ENCODE data around the gene GLB1L3. TPM values are rescaled to one million over a fixed set of nuclear protein-coding genes. Genes with fewer than 3 reads are reported as not detected.

Gene GLB1L3
- total and polyA plus RNA-seq, 2 experiments from 2014 or later, result 0.17 TPM; not detected in 1

DNA sequence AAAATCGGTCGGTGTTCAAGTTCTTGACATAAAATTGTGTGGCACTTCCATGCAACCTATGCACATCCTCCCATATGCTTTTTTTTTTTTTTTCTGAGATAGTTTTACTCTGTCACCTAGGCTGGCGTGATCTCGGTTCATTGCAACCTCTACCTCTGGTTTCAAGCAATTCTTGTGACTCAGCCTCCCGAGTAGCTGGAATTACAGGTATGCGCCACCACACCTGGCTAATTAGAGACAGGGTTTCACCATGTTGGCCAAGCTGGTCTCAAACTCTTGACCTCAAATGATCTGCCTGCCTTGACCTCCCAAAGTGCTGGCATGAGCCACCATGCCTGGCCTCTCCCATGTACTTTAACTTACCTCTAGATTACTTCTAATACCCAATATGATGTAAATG is 15.0 kb downstream of the GLB1L3 start:
- Histone ChIP-seq H3K4me1 (ENCODE audit: insufficient read depth) (no peaks in the 10 kb centered on the region), H3K9me2 (replicated peaks; ENCODE audit: insufficient read depth) (no peaks in the 10 kb centered on the region), H3K27ac (no peak overlapping the region), H3K79me2 (no peaks in the 10 kb centered on the region), H3K4me3 (no peak overlapping the region), H3K36me3 (replicated peaks; ENCODE audit: insufficient read depth, low read depth) (no peaks in the 10 kb centered on the region), H3K27me3 (no peaks in the 10 kb centered on the region), H3K9me3 (ENCODE audit: low read depth) (no peaks in the 10 kb centered on the region), H3K4me2 (no peak overlapping the region), H2AFZ (no peak overlapping the region), H4K20me1 (ENCODE audit: insufficient read depth, poor library complexity, severe bottlenecking) (no peaks in the 10 kb centered on the region)
- TF ChIP-seq EZH2phosphoT487 (IDR thresholded peaks at IDR 0.05; ENCODE audit: low read depth, severe bottlenecking, unreplicated experiment), result no peak
- TF ChIP-seq, protein P1, sequence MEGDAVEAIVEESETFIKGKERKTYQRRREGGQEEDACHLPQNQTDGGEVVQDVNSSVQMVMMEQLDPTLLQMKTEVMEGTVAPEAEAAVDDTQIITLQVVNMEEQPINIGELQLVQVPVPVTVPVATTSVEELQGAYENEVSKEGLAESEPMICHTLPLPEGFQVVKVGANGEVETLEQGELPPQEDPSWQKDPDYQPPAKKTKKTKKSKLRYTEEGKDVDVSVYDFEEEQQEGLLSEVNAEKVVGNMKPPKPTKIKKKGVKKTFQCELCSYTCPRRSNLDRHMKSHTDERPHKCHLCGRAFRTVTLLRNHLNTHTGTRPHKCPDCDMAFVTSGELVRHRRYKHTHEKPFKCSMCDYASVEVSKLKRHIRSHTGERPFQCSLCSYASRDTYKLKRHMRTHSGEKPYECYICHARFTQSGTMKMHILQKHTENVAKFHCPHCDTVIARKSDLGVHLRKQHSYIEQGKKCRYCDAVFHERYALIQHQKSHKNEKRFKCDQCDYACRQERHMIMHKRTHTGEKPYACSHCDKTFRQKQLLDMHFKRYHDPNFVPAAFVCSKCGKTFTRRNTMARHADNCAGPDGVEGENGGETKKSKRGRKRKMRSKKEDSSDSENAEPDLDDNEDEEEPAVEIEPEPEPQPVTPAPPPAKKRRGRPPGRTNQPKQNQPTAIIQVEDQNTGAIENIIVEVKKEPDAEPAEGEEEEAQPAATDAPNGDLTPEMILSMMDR (IDR thresholded peaks at IDR 0.05; ENCODE audit: poor library complexity), result no peak
- DNase-seq (ENCODE audit: low spot score), result no peak
- 79% methylated on average over 6 of the region's 6 CpGs for WGBS (ENCODE audit: low lambda C conversion rate, missing lambda C conversion rate)

DNA sequence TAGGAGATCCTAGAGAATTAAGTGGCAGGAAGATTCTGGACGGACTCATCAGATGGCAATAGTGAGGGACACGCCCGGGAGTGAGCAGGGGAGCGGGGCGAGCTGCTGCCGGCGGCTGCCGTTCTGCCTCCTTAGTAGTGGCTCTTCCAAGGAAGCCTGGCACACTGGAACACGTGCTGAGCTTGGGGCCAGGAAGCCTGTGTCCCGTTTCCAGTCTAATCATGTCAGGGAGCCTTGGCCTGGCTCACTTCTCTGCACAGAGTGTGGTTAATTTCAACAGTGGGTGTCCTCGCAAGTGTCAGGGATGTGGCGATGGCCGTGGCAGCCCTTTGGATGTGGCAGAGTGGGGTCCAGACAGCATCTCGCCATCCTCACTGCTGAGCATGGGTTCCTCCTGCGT is 16.5 kb downstream of the GLB1L3 start:
- Histone ChIP-seq H3K36me3 (replicated peaks; ENCODE audit: insufficient read depth, low read depth) (no peaks in the 10 kb centered on the region), H3K9me3 (ENCODE audit: low read depth) (no peaks in the 10 kb centered on the region), H3K4me2 (no peak overlapping the region), H3K79me2 (no peaks in the 10 kb centered on the region), H3K27ac (no peak overlapping the region), H3K4me3 (no peak overlapping the region), H3K27me3 (no peaks in the 10 kb centered on the region), H3K9me2 (replicated peaks; ENCODE audit: insufficient read depth) (no peaks in the 10 kb centered on the region), H4K20me1 (ENCODE audit: insufficient read depth, poor library complexity, severe bottlenecking) (no peaks in the 10 kb centered on the region), H2AFZ (no peak overlapping the region), H3K4me1 (ENCODE audit: insufficient read depth) (no peaks in the 10 kb centered on the region)
- TF ChIP-seq EZH2 (IDR thresholded peaks at IDR 0.05; ENCODE audit: borderline replicate concordance), result no peak
- TF ChIP-seq, protein P1 (IDR thresholded peaks at IDR 0.05; ENCODE audit: poor library complexity), result no peak
- no peak for TF ChIP-seq EZH2phosphoT487 (IDR thresholded peaks at IDR 0.05; ENCODE audit: low read depth, severe bottlenecking, unreplicated experiment)
- 80% methylated on average over 15 of the region's 15 CpGs for WGBS (ENCODE audit: low lambda C conversion rate, missing lambda C conversion rate)
- DNase-seq (ENCODE audit: low spot score), result no peak

DNA sequence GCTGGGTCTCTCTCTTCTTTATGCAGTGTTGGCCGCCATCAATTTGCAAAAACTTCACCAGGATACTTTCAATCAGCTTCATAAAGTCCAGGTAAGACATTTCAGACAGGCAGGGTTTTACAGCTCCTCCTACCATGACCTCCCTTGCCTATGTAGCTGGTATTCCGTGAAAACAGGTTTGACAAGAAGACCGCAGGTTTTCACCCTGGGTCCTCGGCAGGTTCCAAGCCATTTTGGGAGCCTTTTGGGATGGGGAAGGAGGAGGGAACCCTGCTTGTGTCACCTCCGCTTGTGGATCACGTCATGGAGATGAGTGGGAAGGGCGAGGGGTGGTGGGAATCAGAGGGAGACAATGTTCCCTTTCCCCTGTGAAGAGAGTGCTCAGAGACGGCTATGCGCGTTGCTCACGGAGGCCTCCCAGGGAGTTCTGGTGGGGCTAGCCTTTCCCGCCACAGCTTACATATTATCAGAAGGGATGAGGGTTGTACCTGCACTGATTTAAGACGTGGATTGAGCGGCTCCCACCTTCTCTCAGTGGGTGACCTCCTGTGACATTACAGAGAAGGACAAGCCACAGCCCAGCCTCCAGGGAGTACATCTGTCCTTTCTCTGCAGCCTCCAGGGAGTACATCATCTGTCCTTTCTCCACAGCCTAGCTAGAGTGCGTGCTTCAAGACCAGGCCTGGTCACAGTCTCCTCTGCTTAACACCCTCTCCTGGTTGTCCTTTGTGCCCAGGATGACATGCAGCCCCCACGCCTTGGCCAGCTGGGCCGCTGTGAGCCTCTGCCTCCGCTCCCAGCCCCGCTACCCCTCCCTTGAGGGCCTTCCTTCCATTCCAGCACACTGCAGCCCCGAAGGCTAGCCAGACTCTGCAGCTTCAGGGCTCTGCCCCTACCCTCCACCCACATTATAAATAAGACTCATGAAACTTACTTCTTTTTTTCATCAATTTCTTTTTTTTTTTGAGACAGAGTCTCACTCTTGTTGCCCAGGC is 17.2 kb downstream of the GLB1L3 start:
- Histone ChIP-seq H3K9me2 (replicated peaks; ENCODE audit: insufficient read depth) (no peaks in the 10 kb centered on the region), H4K20me1 (ENCODE audit: insufficient read depth, poor library complexity, severe bottlenecking) (no peaks in the 10 kb centered on the region), H3K4me3 (no peak overlapping the region), H3K27ac (no peak overlapping the region), H3K27me3 (no peaks in the 10 kb centered on the region), H3K4me1 (ENCODE audit: insufficient read depth) (no peaks in the 10 kb centered on the region), H3K4me2 (no peak overlapping the region), H3K9me3 (ENCODE audit: low read depth) (no peaks in the 10 kb centered on the region), H3K36me3 (replicated peaks; ENCODE audit: insufficient read depth, low read depth) (no peaks in the 10 kb centered on the region), H3K79me2 (no peaks in the 10 kb centered on the region), H2AFZ (no peak overlapping the region)
- TF ChIP-seq EZH2phosphoT487 (IDR thresholded peaks at IDR 0.05; ENCODE audit: low read depth, severe bottlenecking, unreplicated experiment) (no peak), EZH2 (IDR thresholded peaks at IDR 0.05; ENCODE audit: borderline replicate concordance) (no peak)
- TF ChIP-seq, protein P1 (IDR thresholded peaks at IDR 0.05; ENCODE audit: poor library complexity), result no peak
- DNase-seq (ENCODE audit: low spot score), result no peak
- WGBS (ENCODE audit: low lambda C conversion rate, missing lambda C conversion rate), result 81% methylated on average over 20 of the region's 20 CpGs

All from hepatocyte (in vitro differentiated cells).